Neural cell (in vitro differentiated cells): ENCODE measurements around the gene BCL11B. TPM values are rescaled to one million over a fixed set of nuclear protein-coding genes. Genes with fewer than 3 reads are reported as not detected.
A peak's percentile ranks its signal among the peaks of the same experiment; 100 is the strongest.

ENCODE experiments used
- H2AFZ ChIP-seq: fragments of 200-600, 300-800 bp; sonication (generic), shearing (Covaris generic); 2 replicates; pipeline ENCODE4 v1.6.0; 2014; ENCODE audit warnings: low read depth, mild to moderate bottlenecking, antibody characterized with exemption, low read length, moderate library complexity
- H3F3A ChIP-seq: fragments of 200-600 bp; shearing (Covaris generic); 2 replicates; pipeline ENCODE4 v1.6.1; 2016; ENCODE audit warnings: mild to moderate bottlenecking, moderate library complexity, mixed read lengths, antibody characterized with exemption, low read length; ENCODE audit not compliant: insufficient read depth, poor library complexity, severe bottlenecking
- H3K27ac ChIP-seq: fragments of 200-600, 300-800 bp; sonication (generic), shearing (Covaris generic); 2 replicates; pipeline ENCODE4 v1.5.1; 2014; ENCODE audit warnings: mild to moderate bottlenecking, low read length, moderate library complexity
- H3K27me3 ChIP-seq: fragments of 300-800, 200-600 bp; sonication (generic), shearing (Covaris generic); 2 replicates; pipeline ENCODE4 v1.6.0; 2014; ENCODE audit warnings: mild to moderate bottlenecking, low read depth, low read length, moderate library complexity; ENCODE audit not compliant: insufficient read depth
- H3K36me3 ChIP-seq: fragments of 300-800, 200-600 bp; sonication (generic), shearing (Covaris generic); 2 replicates; pipeline ENCODE4 v1.5.1; 2014; ENCODE audit warnings: mild to moderate bottlenecking, antibody characterized with exemption, low read length, moderate library complexity; ENCODE audit not compliant: insufficient read depth
- H3K4me2 ChIP-seq: fragments of 300-800, 200-600 bp; sonication (generic), shearing (Covaris generic); 2 replicates; pipeline ENCODE4 v1.6.0; 2014; ENCODE audit warnings: mild to moderate bottlenecking, low read length
- H3K4me3 ChIP-seq: fragments of 300-800, 200-600 bp; sonication (generic), shearing (Covaris generic); 2 replicates; pipeline ENCODE4 v1.5.1; 2014; ENCODE audit warnings: mild to moderate bottlenecking, low read length, moderate library complexity
- H3K79me2 ChIP-seq: fragments of 200-600 bp; shearing (Covaris generic); replicated peaks from 2 replicates; pipeline ENCODE4 v1.6.0; 2014; ENCODE audit warnings: mild to moderate bottlenecking, low read length, moderate library complexity; ENCODE audit not compliant: insufficient read depth
- H3K9ac ChIP-seq: fragments of 300-800, 200-600 bp; sonication (generic), shearing (Covaris generic); 2 replicates; pipeline ENCODE4 v1.6.1; 2016; ENCODE audit warnings: mild to moderate bottlenecking, low read length, mixed read lengths
- H3K9me2 ChIP-seq: fragments of 200-600 bp; shearing (Covaris generic); 2 replicates; pipeline ENCODE4 v1.6.1; 2016; ENCODE audit warnings: mild to moderate bottlenecking, low read length, mixed read lengths; ENCODE audit not compliant: insufficient read depth
- H3K9me3 ChIP-seq: fragments of 200-600, 300-800 bp; sonication (generic), shearing (Covaris generic); 2 replicates; pipeline ENCODE4 v1.6.1; 2016; ENCODE audit warnings: mild to moderate bottlenecking, mixed run types, low read length, moderate library complexity, mixed read lengths
- H4K20me1 ChIP-seq: fragments of 200-600 bp; shearing (Covaris generic); 2 replicates; pipeline ENCODE4 v1.6.1; 2016; ENCODE audit warnings: mild to moderate bottlenecking, mixed run types; ENCODE audit not compliant: insufficient read depth
- CTCF ChIP-seq: fragments of 450-650 bp; IDR thresholded peaks from 2 replicates; pipeline ENCODE4 v1.5.1; 2014; ENCODE audit warnings: antibody characterized with exemption, mild to moderate bottlenecking, moderate library complexity; ENCODE audit not compliant: poor library complexity, severe bottlenecking
- EP300 ChIP-seq: fragments of 450-650 bp; conservative IDR thresholded peaks from 2 replicates; pipeline ENCODE4 v1.6.1; 2014; ENCODE audit warnings: antibody characterized with exemption, mild to moderate bottlenecking, moderate library complexity; ENCODE audit not compliant: poor library complexity, severe bottlenecking
- EZH2 ChIP-seq: fragments of 200-600, 300-800 bp; shearing (Covaris generic), sonication (generic); IDR thresholded peaks from 2 replicates; pipeline ENCODE4 v1.6.1; 2014; ENCODE audit warnings: antibody characterized with exemption, low read length, borderline replicate concordance, mild to moderate bottlenecking; ENCODE audit not compliant: insufficient read depth, poor library complexity, severe bottlenecking
- MXI1 ChIP-seq: fragments of 450-650 bp; conservative IDR thresholded peaks from 2 replicates; pipeline ENCODE4 v1.6.1; 2014; ENCODE audit warnings: antibody characterized with exemption, mild to moderate bottlenecking; ENCODE audit not compliant: poor library complexity, severe bottlenecking
- POLR2AphosphoS5 ChIP-seq: IDR thresholded peaks from 2 replicates; pipeline ENCODE4 v1.6.1; 2012
- RAD21 ChIP-seq: fragments of 450-650 bp; conservative IDR thresholded peaks from 2 replicates; pipeline ENCODE4 v1.6.1; 2014; ENCODE audit warnings: antibody characterized with exemption, mild to moderate bottlenecking, moderate library complexity
- REST ChIP-seq: IDR thresholded peaks from 2 replicates; pipeline ENCODE4 v1.6.1; 2012; ENCODE audit warnings: borderline replicate concordance
- SMC3 ChIP-seq: fragments of 450-650 bp; conservative IDR thresholded peaks from 2 replicates; pipeline ENCODE4 v1.6.1; 2014; ENCODE audit warnings: antibody characterized with exemption, mild to moderate bottlenecking, moderate library complexity; ENCODE audit not compliant: poor library complexity
- TAF1 ChIP-seq: IDR thresholded peaks from 2 replicates; pipeline ENCODE4 v1.6.1; 2012; ENCODE audit warnings: low read depth
- polyA plus RNA-seq: library from polyadenylated mRNA; depleted of rRNA; stranded (reverse); fragments of >200 nt; gene quantifications from 2 replicates; pipeline ENCODE4 v1.2.3, GENCODE V29; 2014

The BCL11B gene
- polyA plus RNA-seq, 1 donor from 2014 or later: 104 TPM

GRCh38 chr14:99233222-99234035, 38.6 kb downstream of the BCL11B start:
- Histone ChIP-seq H3K9me3 (no peaks in the 10 kb centered on the region), H4K20me1 (peaks cover 100% of the 10 kb centered on the region), H3K36me3 (no peaks in the 10 kb centered on the region), H2AFZ (no peak overlapping the region), H3K4me3 (peak overlapping the region; percentile 48), H3K79me2 (peaks cover 97% of the 10 kb centered on the region), H3K27me3 (no peaks in the 10 kb centered on the region), H3K9ac (no peak overlapping the region), H3K9me2 (no peaks in the 10 kb centered on the region), H3K27ac (no peak overlapping the region), H3K4me2 (no peak overlapping the region), H3F3A (no peaks in the 10 kb centered on the region)
- TF ChIP-seq POLR2AphosphoS5 (no peak), SMC3 (no peak), EP300 (no peak), RAD21 (no peak), REST (no peak), EZH2 (no peak)

- Histone ChIP-seq H3K9me3 (no peaks in the 10 kb centered on the region), H3K4me3 (peak overlapping the region; percentile 48), H4K20me1 (peaks cover 100% of the 10 kb centered on the region), H3K4me2 (no peak overlapping the region), H3K27me3 (no peaks in the 10 kb centered on the region), H3K79me2 (peaks cover 97% of the 10 kb centered on the region), H3K36me3 (no peaks in the 10 kb centered on the region), H3K27ac (no peak overlapping the region), H2AFZ (no peak overlapping the region), H3F3A (no peaks in the 10 kb centered on the region), H3K9me2 (no peaks in the 10 kb centered on the region), H3K9ac (no peak overlapping the region)
- TF ChIP-seq POLR2AphosphoS5: no peak
Measured at GRCh38 chr14:99232714-99233214, 39.2 kb downstream of the BCL11B start.

GRCh38 chr14:99231850-99232713, 39.9 kb downstream of the BCL11B start:
- no peak overlapping the region for H3K9ac ChIP-seq
- no peak overlapping the region for H2AFZ ChIP-seq
- no peaks in the 10 kb centered on the region for H3K27me3 ChIP-seq
- no peaks in the 10 kb centered on the region for H3F3A ChIP-seq
- no peak overlapping the region for H3K27ac ChIP-seq
- peaks cover 100% of the 10 kb centered on the region for H4K20me1 ChIP-seq
- H3K36me3 ChIP-seq: no peaks in the 10 kb centered on the region
- H3K9me2 ChIP-seq: no peaks in the 10 kb centered on the region
- TF ChIP-seq EP300: no peak
- no peak for TF ChIP-seq POLR2AphosphoS5
- no peak for TF ChIP-seq CTCF
- no peak for TF ChIP-seq TAF1
- TF ChIP-seq EZH2: no peak
- TF ChIP-seq SMC3: no peak
- no peak for TF ChIP-seq MXI1
- no peak for TF ChIP-seq RAD21
- no peak for TF ChIP-seq REST
- no peak overlapping the region for H3K4me2 ChIP-seq
- H3K9me3 ChIP-seq: no peaks in the 10 kb centered on the region
- peak overlapping the region; percentile 48 for H3K4me3 ChIP-seq
- H3K79me2 ChIP-seq: peaks cover 97% of the 10 kb centered on the region
